ENCODE results near the gene RFX8. TPM values are rescaled to one million over a fixed set of nuclear protein-coding genes. Genes with fewer than 3 reads are reported as not detected.

RFX8 gene
- total and polyA plus RNA-seq, 2 of the 13 experiments (the other 11 are each of a cell fraction or from before 2014, with no cell fraction given) = not detected

DNA sequence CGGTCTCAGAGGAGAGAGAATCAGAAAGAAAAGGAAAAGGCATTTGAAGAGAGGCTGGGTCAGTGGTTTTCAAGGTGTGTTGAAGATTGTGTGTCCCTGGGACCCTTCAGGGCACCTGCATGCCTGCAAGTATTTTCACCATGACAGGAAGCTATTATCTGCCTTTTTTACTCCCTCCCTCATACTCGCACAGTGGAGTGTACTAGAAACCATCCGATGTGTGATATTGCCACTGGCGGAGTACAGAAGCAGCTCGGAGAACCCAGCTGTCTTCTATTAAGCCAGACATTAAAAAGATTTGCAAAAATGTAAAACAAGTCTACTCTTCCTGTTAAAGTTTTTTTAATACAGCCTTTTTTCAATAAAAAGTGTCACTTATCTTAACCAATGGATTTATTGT lies 33.7 kb upstream of the RFX8 start:
- no peaks in the 10 kb centered on the region for H3K36me3 ChIP-seq (replicated peaks in 1 of 2; ENCODE audit: control insufficient read depth in 1 of 2, insufficient read depth in 2 of 2, low read length in 2 of 2)
- no peak for TF ChIP-seq RXRA (CRISPR knock-in tag; IDR thresholded peaks at IDR 0.05)
- no peak for TF ChIP-seq MTF1 (CRISPR knock-in tag; IDR thresholded peaks at IDR 0.05)
- TF ChIP-seq, protein P1, sequence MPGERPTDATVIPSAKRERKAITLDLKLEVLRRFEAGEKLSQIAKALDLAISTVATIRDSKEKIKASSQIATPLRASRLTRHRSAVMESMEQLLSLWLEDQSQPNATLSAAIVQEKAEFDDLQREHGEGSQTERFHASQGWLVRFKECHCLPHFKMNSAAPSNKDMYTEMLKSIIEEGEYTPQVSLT (CRISPR knock-in tag; IDR thresholded peaks at IDR 0.05; ENCODE audit: borderline replicate concordance, low read depth) = no peak
- TF ChIP-seq, protein P2, sequence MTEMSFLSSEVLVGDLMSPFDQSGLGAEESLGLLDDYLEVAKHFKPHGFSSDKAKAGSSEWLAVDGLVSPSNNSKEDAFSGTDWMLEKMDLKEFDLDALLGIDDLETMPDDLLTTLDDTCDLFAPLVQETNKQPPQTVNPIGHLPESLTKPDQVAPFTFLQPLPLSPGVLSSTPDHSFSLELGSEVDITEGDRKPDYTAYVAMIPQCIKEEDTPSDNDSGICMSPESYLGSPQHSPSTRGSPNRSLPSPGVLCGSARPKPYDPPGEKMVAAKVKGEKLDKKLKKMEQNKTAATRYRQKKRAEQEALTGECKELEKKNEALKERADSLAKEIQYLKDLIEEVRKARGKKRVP (CRISPR knock-in tag; IDR thresholded peaks at IDR 0.05) = no peak
- TF ChIP-seq KDM2A (CRISPR knock-in tag; IDR thresholded peaks at IDR 0.05; ENCODE audit: borderline replicate concordance, low read depth) = no peak
- TF ChIP-seq, protein P3, sequence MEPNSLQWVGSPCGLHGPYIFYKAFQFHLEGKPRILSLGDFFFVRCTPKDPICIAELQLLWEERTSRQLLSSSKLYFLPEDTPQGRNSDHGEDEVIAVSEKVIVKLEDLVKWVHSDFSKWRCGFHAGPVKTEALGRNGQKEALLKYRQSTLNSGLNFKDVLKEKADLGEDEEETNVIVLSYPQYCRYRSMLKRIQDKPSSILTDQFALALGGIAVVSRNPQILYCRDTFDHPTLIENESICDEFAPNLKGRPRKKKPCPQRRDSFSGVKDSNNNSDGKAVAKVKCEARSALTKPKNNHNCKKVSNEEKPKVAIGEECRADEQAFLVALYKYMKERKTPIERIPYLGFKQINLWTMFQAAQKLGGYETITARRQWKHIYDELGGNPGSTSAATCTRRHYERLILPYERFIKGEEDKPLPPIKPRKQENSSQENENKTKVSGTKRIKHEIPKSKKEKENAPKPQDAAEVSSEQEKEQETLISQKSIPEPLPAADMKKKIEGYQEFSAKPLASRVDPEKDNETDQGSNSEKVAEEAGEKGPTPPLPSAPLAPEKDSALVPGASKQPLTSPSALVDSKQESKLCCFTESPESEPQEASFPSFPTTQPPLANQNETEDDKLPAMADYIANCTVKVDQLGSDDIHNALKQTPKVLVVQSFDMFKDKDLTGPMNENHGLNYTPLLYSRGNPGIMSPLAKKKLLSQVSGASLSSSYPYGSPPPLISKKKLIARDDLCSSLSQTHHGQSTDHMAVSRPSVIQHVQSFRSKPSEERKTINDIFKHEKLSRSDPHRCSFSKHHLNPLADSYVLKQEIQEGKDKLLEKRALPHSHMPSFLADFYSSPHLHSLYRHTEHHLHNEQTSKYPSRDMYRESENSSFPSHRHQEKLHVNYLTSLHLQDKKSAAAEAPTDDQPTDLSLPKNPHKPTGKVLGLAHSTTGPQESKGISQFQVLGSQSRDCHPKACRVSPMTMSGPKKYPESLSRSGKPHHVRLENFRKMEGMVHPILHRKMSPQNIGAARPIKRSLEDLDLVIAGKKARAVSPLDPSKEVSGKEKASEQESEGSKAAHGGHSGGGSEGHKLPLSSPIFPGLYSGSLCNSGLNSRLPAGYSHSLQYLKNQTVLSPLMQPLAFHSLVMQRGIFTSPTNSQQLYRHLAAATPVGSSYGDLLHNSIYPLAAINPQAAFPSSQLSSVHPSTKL (CRISPR knock-in tag; IDR thresholded peaks at IDR 0.05) = no peak
- TF ChIP-seq RBM22 (optimal IDR thresholded peaks at IDR 0.05; ENCODE audit: low read length) = no peak
- TF ChIP-seq ZC3H13 (CRISPR knock-in tag; IDR thresholded peaks at IDR 0.05) = no peak
- TF ChIP-seq, protein P4, sequence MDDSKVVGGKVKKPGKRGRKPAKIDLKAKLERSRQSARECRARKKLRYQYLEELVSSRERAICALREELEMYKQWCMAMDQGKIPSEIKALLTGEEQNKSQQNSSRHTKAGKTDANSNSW (CRISPR knock-in tag; IDR thresholded peaks at IDR 0.05; ENCODE audit: borderline replicate concordance) = no peak
- TF ChIP-seq ZNF44 (CRISPR knock-in tag; IDR thresholded peaks at IDR 0.05) = no peak
- TF ChIP-seq CCAR2 (optimal IDR thresholded peaks at IDR 0.05; ENCODE audit: low read depth, low read length) = no peak
- TF ChIP-seq NKX3-1 (CRISPR knock-in tag; IDR thresholded peaks at IDR 0.05) = no peak
- no peak for TF ChIP-seq NR2F1 (CRISPR knock-in tag; IDR thresholded peaks at IDR 0.05)
- no peak for TF ChIP-seq SP1 (IDR thresholded peaks at IDR 0.05)
- no peak for TF ChIP-seq SP1 (CRISPR knock-in tag; IDR thresholded peaks at IDR 0.05)
- TF ChIP-seq CC2D1A (CRISPR knock-in tag; IDR thresholded peaks at IDR 0.05) = no peak
- TF ChIP-seq KDM5B (CRISPR knock-in tag; IDR thresholded peaks at IDR 0.05; ENCODE audit: borderline replicate concordance) = no peak
- no peak for TF ChIP-seq SRF (IDR thresholded peaks at IDR 0.05; ENCODE audit: low read depth, low read length)
- TF ChIP-seq, protein P5, sequence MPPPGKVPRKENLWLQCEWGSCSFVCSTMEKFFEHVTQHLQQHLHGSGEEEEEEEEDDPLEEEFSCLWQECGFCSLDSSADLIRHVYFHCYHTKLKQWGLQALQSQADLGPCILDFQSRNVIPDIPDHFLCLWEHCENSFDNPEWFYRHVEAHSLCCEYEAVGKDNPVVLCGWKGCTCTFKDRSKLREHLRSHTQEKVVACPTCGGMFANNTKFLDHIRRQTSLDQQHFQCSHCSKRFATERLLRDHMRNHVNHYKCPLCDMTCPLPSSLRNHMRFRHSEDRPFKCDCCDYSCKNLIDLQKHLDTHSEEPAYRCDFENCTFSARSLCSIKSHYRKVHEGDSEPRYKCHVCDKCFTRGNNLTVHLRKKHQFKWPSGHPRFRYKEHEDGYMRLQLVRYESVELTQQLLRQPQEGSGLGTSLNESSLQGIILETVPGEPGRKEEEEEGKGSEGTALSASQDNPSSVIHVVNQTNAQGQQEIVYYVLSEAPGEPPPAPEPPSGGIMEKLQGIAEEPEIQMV (CRISPR knock-in tag; IDR thresholded peaks at IDR 0.05; ENCODE audit: low read depth) = no peak
- DNase-seq (ENCODE audit: low spot score) (no peak), FAIRE-seq (no peak), ATAC-seq (no peak)
- H3K9ac ChIP-seq (ENCODE audit: insufficient read depth, low read depth, low read length) = no peak overlapping the region
- ChIA-PET CTCF (ENCODE audit: low intra/inter-chr PET ratio, low total read pairs) (no interaction called here), POLR2A (no interaction called here)
- H3K27ac ChIP-seq (ENCODE audit: extremely low read length, insufficient read depth, low read length) = no peak overlapping the region
- no TSS peak for BruUV-seq (replicated peaks)
- no peaks in the 10 kb centered on the region for H3K4me1 ChIP-seq (ENCODE audit: insufficient read depth, low read length)
- no peaks in the 10 kb centered on the region for H3K9me3 ChIP-seq (ENCODE audit: low read length)
- H2AFZ ChIP-seq (ENCODE audit: low read length) = no peak overlapping the region
- H3K4me3 ChIP-seq (replicated peaks in 1 of 3; ENCODE audit: insufficient read depth in 1 of 3, low read depth in 2 of 3, low read length in 3 of 3) = no peak overlapping the region
- WGBS (ENCODE audit: low lambda C conversion rate) = 69% methylated on average over 5 of the region's 5 CpGs
- H3K4me2 ChIP-seq (ENCODE audit: low read depth, low read length) = no peak overlapping the region
- intact Hi-C loops (cut with micrococcal nuclease; ENCODE audit: unreplicated experiment) (no loop called here), in situ Hi-C loops (cut with HindIII; ENCODE audit: extremely low pct_ligation_motif_present, low pct_unique_long_range_greater_than_20kb) (no loop called here)
- H3K79me2 ChIP-seq (ENCODE audit: insufficient read depth, low read length) = no peaks in the 10 kb centered on the region
- H3K27me3 ChIP-seq (ENCODE audit: control insufficient read depth in 1 of 2, insufficient read depth in 2 of 2, low read length in 2 of 2) = peaks cover 2 to 31% of the 10 kb centered on the region in 2 experiments; a peak in 4 of 5 replicates
- no peaks in the 10 kb centered on the region for H4K20me1 ChIP-seq (ENCODE audit: insufficient read depth, low read length)
